Stimulated activated CD8-positive, alpha-beta memory T cell treated with anti-CD3 and anti-CD28 coated beads, Interleukin-15, amount 100 ng/mL, for 48 hours (primary cell): ENCODE data around the gene HIPK1.
"Not testable (repeated sequence)": the region's sequence is repeated elsewhere in the genome, so short reads cannot be mapped to it uniquely, and the experiment has no call there.

ENCODE experiments used
- DNase-seq, 2 donors: peaks; one replicate each; pipeline ENCODE4 v3.0.0-alpha.2; 2020; ENCODE audit warnings: low read depth in 2 of 2

Gene HIPK1

GRCh38 chr1:113981962-113982931 is 53.1 kb downstream of the HIPK1 start:
- no peak for DNase-seq

DNA sequence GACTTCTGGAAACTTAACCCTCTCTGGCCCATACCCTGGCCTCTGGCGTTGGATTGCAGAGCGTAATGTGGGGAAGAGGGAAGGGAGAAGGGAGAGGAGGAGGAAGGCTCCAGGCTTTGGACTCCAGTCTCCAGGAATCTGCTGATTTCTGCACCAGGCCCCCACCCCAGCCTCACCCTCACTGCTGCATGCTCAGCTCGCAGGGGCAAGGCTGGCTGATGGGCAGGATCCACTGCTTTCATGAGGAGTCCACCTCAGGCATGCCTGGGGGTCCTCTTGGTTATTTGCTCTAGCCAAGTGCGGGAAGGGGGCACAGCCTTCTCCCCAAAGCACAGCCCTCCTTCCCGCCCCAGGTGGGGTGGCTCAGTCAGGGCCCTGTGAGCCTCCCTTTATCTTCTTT is 53.8 kb downstream of the HIPK1 start:
- DNase-seq = no peak

DNA sequence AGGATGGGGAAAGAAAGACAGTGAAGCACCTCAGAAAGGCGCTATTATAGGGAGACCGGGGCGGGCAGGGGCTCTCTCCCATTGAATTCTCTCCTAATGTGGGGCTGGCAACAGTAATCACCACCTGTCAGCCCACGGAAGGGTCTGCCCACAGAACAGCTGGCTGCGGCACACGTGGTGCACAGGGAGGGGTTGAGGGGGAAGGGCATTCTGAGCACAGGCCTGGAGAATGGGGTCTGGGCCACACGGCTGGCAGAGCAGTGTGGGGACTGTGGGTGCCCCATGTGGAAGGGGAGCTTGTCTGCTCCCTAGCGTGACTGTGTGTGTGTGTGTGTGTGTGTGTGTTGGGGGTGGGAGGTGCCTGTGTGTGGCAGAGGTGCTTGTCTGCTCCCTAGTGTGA is 54.3 kb downstream of the HIPK1 start:
- DNase-seq = no peak

DNA sequence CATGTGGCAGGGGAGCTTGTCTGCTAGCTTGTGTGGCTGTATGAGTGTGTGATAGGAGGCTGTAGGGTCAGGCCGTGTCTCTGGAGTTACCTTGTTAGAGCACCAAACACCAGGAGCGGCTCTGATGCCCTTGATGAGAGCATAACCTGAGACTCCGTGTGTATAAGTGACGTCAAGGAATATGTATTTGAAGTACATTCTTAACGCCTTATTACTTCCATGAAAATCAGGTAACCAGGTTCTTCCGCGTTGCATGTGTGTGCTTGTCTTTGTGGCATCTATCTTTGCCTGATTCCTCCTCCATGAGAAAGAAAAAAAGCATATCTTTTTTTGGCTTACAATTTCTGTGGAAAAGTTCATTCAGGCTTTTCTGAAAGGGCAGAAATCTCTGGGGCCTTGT is 54.7 kb downstream of the HIPK1 start:
- no peak for DNase-seq

- no peak for DNase-seq
Measured at GRCh38 chr1:113984710-113985109, 55.6 kb downstream of the HIPK1 start.

DNA sequence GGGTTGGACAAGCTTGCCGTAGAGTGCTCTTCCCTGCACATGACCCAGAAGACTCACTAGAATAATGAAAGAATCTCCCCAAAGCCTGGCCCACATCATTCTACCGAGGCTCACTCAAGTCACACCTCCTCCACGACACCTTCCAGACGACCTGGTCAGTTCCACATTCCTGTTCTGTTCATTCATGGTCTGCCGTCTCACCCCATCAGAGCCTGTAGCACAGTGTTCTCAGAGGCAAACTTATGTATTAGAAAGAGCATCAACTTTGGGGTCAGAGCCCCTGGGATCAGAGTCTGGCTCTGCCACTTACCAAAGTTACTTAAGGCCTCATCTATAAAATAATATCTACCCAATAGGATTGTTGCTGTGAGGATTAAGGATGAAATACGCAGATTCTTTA is 57.7 kb downstream of the HIPK1 start:
- no peak for DNase-seq

GRCh38 chr1:113987259-113987658 is 58.1 kb downstream of the HIPK1 start:
- no peak for DNase-seq

- DNase-seq = no peak
Measured at GRCh38 chr1:113990530-113990929, 61.4 kb downstream of the HIPK1 start.

GRCh38 chr1:113990961-113991360 is 61.8 kb downstream of the HIPK1 start:
- DNase-seq = no peak

GRCh38 chr1:113991467-113991997 is 62.4 kb downstream of the HIPK1 start:
- DNase-seq = no peak

DNA sequence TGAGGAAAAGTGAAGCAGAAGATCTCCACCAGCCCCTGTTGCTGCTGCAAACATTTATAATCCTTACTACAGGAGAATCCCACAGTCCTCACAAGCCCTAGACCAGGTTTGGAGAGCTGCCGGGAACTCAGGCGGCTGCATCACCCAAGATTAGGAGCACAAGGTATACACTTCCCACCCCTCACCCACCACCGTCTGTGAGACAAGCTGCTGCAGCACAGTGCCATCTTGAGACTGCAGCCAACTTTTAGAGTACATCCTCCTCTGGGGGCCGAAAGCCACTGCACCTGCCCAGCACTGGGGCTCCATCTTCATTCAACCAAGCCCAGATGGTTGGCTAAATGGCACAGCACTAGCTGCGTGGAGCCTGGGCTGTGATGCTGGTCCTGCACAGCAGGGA is 63.9 kb downstream of the HIPK1 start:
- no peak for DNase-seq

GRCh38 chr1:113993766-113994165 is 64.6 kb downstream of the HIPK1 start:
- DNase-seq = no peak

- no peak for DNase-seq
Measured at GRCh38 chr1:113995382-113995781, 66.3 kb downstream of the HIPK1 start.

GRCh38 chr1:113998361-113998760 is 69.2 kb downstream of the HIPK1 start:
- DNase-seq = no peak

- no peak for DNase-seq
Measured at GRCh38 chr1:113999233-113999632, 70.1 kb downstream of the HIPK1 start.

DNA sequence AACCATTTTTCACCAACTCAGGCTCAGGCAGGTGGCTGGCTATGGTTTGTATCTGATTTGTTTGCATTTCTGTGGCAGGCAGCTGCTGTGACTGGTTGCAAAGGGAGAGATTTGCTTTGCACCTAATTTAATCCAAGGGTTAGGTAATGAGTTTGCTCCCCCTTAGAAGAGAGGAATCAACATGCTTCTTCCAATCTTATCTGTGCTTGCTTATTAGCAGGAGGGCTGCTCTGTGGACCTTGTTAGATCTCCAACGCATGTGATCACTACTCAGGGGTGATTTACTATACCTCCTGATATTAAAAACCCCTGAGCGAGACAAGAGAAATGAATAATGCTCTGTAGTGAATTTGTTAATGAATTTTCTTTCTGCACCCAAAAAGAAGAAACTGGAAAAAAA is 70.7 kb downstream of the HIPK1 start:
- no peak for DNase-seq

GRCh38 chr1:114000406-114000805 is 71.3 kb downstream of the HIPK1 start:
- DNase-seq = no peak

GRCh38 chr1:114002492-114003239 is 73.5 kb downstream of the HIPK1 start:
- DNase-seq = no peak

- DNase-seq = no peak
Measured at GRCh38 chr1:114003431-114003830, 74.3 kb downstream of the HIPK1 start.

GRCh38 chr1:114006825-114007224 is 77.7 kb downstream of the HIPK1 start:
- not testable (repeated sequence) for DNase-seq

DNA sequence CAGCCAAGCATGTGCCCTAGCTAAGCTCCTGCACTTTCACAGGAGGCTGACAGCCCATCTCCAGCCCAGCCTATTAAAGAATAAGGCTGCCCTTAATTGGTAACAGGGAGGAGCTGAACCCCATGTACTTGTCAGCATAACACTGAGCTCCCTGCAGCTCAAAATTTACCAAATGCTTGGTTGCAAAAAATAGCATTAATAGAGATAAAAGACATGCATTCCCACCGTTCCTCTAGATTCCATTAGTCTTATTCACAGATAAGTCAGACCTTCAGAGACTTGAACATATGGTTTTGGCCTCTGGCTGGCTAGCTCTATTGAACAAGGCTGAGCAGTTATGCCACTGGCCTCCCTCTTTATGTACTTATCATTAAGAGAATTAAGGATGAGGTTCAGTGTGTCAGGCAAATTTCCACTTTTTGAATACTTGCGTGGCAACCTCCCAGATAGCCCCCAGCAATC is 79.4 kb downstream of the HIPK1 start:
- no peak for DNase-seq

GRCh38 chr1:114008993-114009392 is 79.9 kb downstream of the HIPK1 start:
- DNase-seq = no peak

- no peak for DNase-seq
Measured at GRCh38 chr1:114009393-114009792, 80.3 kb downstream of the HIPK1 start.
